Ascending aorta (tissue), 2 donors: ENCODE measurements around the gene FITM1. TPM values are rescaled to one million over a fixed set of nuclear protein-coding genes. Genes with fewer than 3 reads are reported as not detected.

Experiments used
- DNase-seq, 2 donors: peaks; one replicate each; pipeline ENCODE4 v3.0.0-alpha.2; 2019; ENCODE audit warnings: low spot score in 2 of 2
- H3K27ac ChIP-seq, 2 donors: fragments of 200-600 bp; sonication (generic); one replicate each; pipeline ENCODE4 v1.5.1; 2016 to 2017; ENCODE audit warnings: mild to moderate bottlenecking in 1 of 2
- H3K27me3 ChIP-seq: fragments of 200-600 bp; sonication (generic); one replicate; pipeline ENCODE4 v1.5.1; 2017
- H3K36me3 ChIP-seq, 2 donors: fragments of 200-600 bp; sonication (generic); one replicate each; pipeline ENCODE4 v1.5.1; 2016
- H3K4me1 ChIP-seq, 2 donors: fragments of 200-600 bp; sonication (generic); one replicate each; pipeline ENCODE4 v1.5.1; 2016 to 2017; ENCODE audit warnings: mild to moderate bottlenecking in 1 of 2
- H3K4me3 ChIP-seq, 2 donors: fragments of 200-600 bp; sonication (generic); one replicate each; pipeline ENCODE4 v1.5.1; 2016 to 2017; ENCODE audit warnings: mild to moderate bottlenecking in 1 of 2
- H3K9me3 ChIP-seq, 2 donors: fragments of 200-600 bp; sonication (generic); one replicate each; pipeline ENCODE4 v1.5.1; 2016
- CTCF ChIP-seq, 3 experiments: fragments of 200-600 bp in 2 of 3; fragments of 450-650 bp in 1 of 3; sonication (generic) in 2 of 3; IDR thresholded peaks; one replicate each; pipeline ENCODE4 v1.5.1; 2016 to 2019; ENCODE audit warnings: antibody characterized with exemption in 3 of 3, mild to moderate bottlenecking in 1 of 3, moderate library complexity in 1 of 3
- intact Hi-C: fragments of 100-400 bp; cut with DNase I; formaldehyde crosslinking; loops from one replicate; pipeline ENCODE4 v1.15.1; 2023
- total RNA-seq: library from RNA; depleted of rRNA; stranded (reverse); fragments of >200 nt; gene quantifications from one replicate; pipeline ENCODE4 v1.1.0, GENCODE V29; 2016

The FITM1 gene
- total RNA-seq, 1 donor from 2014 or later = not detected

DNA sequence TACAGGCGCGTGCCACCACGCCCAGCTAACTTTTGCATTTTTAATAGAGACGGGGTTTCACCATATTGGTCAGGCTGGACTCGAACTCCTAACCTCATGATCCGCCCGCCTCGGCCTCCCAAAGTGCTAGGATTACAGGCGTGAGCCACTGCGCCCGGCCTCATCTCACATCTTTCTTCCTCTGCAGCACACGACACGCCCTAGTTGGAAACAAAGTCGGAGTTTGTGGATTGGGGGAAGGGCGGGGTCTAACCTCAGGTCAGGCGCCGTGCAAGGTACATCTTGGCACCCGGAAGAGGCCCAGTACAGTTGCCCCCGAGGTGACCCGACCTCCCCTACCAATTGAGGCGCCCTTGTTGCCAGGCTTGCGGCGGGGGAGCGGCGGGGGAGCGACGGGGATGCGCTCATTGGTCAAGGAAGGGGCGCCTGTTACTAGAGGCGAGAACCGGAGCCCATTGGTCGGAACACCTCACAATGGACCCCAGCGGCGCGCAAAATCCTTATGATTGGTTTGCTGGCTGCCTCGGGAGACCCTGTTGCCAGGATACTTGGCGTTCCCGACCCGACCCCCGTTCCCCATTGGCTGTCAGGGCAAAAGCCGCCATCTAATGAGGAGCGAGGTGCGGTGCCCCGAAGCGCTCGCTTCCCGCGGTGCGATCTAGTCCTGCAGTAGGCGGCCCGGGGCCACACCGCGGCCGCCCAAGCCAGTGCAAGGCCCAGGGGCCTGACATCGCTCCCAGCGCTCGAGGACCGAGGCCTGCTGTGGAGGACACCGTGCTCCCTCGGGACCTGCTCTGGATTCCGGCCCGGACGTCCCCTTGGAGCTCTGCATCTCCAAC is 41.2 kb downstream of the FITM1 start, which contains the start of gene REC8:
TSS of gene REC8 (plus strand) at position 659 of the 839 bp plus-strand sequence. CDS start 473 bp downstream, outside the sequence.
- H3K27me3 ChIP-seq = no peaks in the 10 kb centered on the region
- peak within 1 kb of the TSS; percentile 27 to 58 for H3K4me3 ChIP-seq
- DNase-seq = peak; percentile 38 to 85
- no peaks in the 10 kb centered on the region for H3K9me3 ChIP-seq
- H3K4me1 ChIP-seq = peaks cover 2 to 6% of the 10 kb centered on the region in 2 donors
- H3K36me3 ChIP-seq = peaks cover 9 to 19% of the 10 kb centered on the region in 2 donors
- H3K27ac ChIP-seq = peak within 1 kb of the TSS; percentile 1 to 18
- TF ChIP-seq CTCF (IDR thresholded peaks at IDR 0.05) = no peak
- intact Hi-C loops = no loop called here

DNA sequence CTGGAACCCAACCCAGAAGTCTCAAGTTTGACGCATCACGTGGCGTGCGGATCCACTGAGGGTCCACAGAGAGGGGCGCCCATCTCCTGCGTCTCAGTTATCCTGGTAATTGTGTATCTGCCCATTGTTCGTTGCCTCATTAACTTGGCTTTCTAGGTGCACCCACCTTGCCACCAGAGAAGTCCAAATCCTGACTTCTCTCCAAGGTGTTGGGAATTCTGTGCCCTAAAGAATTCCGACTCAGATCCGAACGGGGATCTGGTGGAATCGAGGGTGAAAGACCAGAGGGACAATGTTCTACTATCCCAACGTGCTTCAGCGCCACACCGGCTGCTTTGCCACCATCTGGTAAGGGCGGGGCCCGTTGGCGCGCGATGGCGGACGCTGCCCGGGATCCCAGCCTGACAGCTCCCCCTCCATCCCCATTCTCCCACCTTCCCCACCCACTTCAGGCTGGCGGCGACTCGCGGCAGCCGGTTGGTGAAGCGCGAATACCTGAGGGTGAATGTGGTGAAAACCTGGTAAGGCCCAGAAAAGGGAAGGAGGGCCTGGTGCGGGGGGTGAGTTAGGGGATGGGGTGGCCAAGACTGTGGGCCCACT is 41.9 kb downstream of the FITM1 start:
- intact Hi-C loops = no loop called here
- Histone ChIP-seq H3K9me3 (no peaks in the 10 kb centered on the region), H3K27me3 (no peaks in the 10 kb centered on the region), H3K4me1 (peaks cover 2 to 6% of the 10 kb centered on the region in 2 donors), H3K27ac (peak overlapping the region in 1 of 2 donors; percentile 18), H3K36me3 (peaks cover 5 to 20% of the 10 kb centered on the region in 2 donors), H3K4me3 (peak overlapping the region; percentile 27 to 58)
- no peak for TF ChIP-seq CTCF (IDR thresholded peaks at IDR 0.05)
- DNase-seq = no peak

DNA sequence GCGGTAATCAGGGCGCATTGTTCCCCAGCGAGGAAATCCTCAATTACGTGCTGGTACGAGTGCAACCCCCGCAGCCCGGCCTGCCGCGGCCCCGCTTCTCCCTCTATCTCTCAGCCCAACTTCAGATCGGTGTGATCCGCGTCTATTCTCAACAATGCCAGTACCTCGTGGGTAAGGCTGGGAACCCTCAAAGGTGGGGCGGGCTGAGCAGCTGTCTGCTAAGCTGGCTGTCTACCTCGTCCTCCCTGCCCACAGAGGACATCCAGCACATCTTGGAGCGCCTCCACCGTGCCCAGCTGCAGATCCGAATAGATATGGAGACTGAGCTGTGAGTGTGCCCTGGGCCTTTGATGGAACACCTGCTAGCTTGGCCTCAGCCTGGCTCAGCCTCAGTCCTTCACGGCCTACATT is 42.4 kb downstream of the FITM1 start:
- TF ChIP-seq CTCF (IDR thresholded peaks at IDR 0.05) = no peak
- Histone ChIP-seq H3K36me3 (peaks cover 4 to 20% of the 10 kb centered on the region in 2 donors), H3K4me1 (peaks cover 2 to 6% of the 10 kb centered on the region in 2 donors), H3K27me3 (no peaks in the 10 kb centered on the region), H3K27ac (no peak overlapping the region), H3K9me3 (no peaks in the 10 kb centered on the region), H3K4me3 (no peak overlapping the region)
- no peak for DNase-seq
- intact Hi-C loops = no loop called here

- intact Hi-C loops = no loop called here
- Histone ChIP-seq H3K36me3 (peaks cover 20 to 40% of the 10 kb centered on the region in 2 donors), H3K27ac (no peak overlapping the region)
Observed at GRCh38 chr14:24176599-24176998, 46.1 kb downstream of the FITM1 start.

More at GRCh38 chr14:24176599-24176998, 46.1 kb downstream of the FITM1 start:
- DNase-seq = no peak
- H3K4me1 ChIP-seq = peaks cover 0 to 3% of the 10 kb centered on the region in 2 donors
- no peak overlapping the region for H3K4me3 ChIP-seq
- no peak for TF ChIP-seq CTCF (IDR thresholded peaks at IDR 0.05)
- no peaks in the 10 kb centered on the region for H3K9me3 ChIP-seq
- H3K27me3 ChIP-seq = no peaks in the 10 kb centered on the region
